Common myeloid progenitor, CD34-positive (primary cell): ENCODE data around the gene RRP15.

Experiments used
- CTCF ChIA-PET: fragments of 350-600 bp; sonication (Branson Sonifier 250); formaldehyde crosslinking; loops from one replicate; lab custom pipeline; 2021; ENCODE audit warnings: antibody characterized with exemption; lab: Charles Lee
- POLR2A ChIA-PET: fragments of 350-600 bp; sonication (Branson Sonifier 250); formaldehyde crosslinking; loops from one replicate; lab custom pipeline; 2021; ENCODE audit warnings: antibody characterized with exemption; lab: Charles Lee
- DNase-seq, 3 donors: peaks; one replicate each; pipeline versions ENCODE4 v3.0.0 to v3.0.0-alpha.2; 2013
- H3K27ac ChIP-seq, 2 experiments: 1 replicate in 1 of 2; 2 replicates in 1 of 2; pipeline ENCODE4 v1.7.0; 2013; ENCODE audit warnings: inconsistent platforms in 2 of 2, low read length in 2 of 2, mild to moderate bottlenecking in 2 of 2, low read depth in 1 of 2, moderate library complexity in 1 of 2; ENCODE audit not compliant: severe bottlenecking in 2 of 2, insufficient read depth in 1 of 2, poor library complexity in 1 of 2
- H3K27me3 ChIP-seq, 5 experiments: replicated peaks in 2 of 5; 1 replicate in 3 of 5; 2 replicates in 2 of 5; pipeline versions ENCODE4 v1.6.1 to v1.7.0; 2013; ENCODE audit warnings: low read length in 4 of 5, mild to moderate bottlenecking in 2 of 5, moderate library complexity in 2 of 5, inconsistent platforms in 1 of 5; ENCODE audit not compliant: insufficient read depth in 5 of 5, control insufficient read depth in 4 of 5
- H3K36me3 ChIP-seq, 4 experiments: 1 replicate in 2 of 4; 2 replicates in 2 of 4; pipeline versions ENCODE4 v1.6.1 to v1.7.0; 2013; ENCODE audit warnings: low read length in 3 of 4, control low read depth in 1 of 4, mild to moderate bottlenecking in 1 of 4; ENCODE audit not compliant: control insufficient read depth in 4 of 4, insufficient read depth in 4 of 4
- H3K4me1 ChIP-seq, 4 experiments: 1 replicate in 3 of 4; 2 replicates in 1 of 4; pipeline versions ENCODE4 v1.6.1 to v1.7.1; 2013; ENCODE audit warnings: low read length in 3 of 4, mild to moderate bottlenecking in 3 of 4, control low read depth in 1 of 4, inconsistent platforms in 1 of 4, moderate library complexity in 1 of 4; ENCODE audit not compliant: control insufficient read depth in 4 of 4, insufficient read depth in 4 of 4; ENCODE audit errors: control extremely low read depth in 1 of 4
- H3K4me3 ChIP-seq, 7 experiments: 1 replicate in 4 of 7; 2 replicates in 3 of 7; pipeline versions ENCODE4 v1.5.1 to v1.7.0; 2013; ENCODE audit warnings: mild to moderate bottlenecking in 7 of 7, low read length in 6 of 7, moderate library complexity in 6 of 7, inconsistent platforms in 2 of 7, low read depth in 2 of 7, control low read depth in 1 of 7; ENCODE audit not compliant: insufficient read depth in 4 of 7, control insufficient read depth in 1 of 7; ENCODE audit errors: extremely low read depth in 1 of 7
- H3K9me3 ChIP-seq, 5 experiments: 1 replicate in 4 of 5; 2 replicates in 1 of 5; pipeline versions ENCODE4 v1.6.1 to v1.7.1; 2013; ENCODE audit warnings: low read length in 4 of 5, mild to moderate bottlenecking in 2 of 5, inconsistent platforms in 1 of 5, low read depth in 1 of 5, moderate library complexity in 1 of 5; ENCODE audit not compliant: control insufficient read depth in 4 of 5, insufficient read depth in 2 of 5; ENCODE audit errors: control extremely low read depth in 1 of 5
- WGBS: methylation state at CpG from one replicate; pipeline ENCODE4 v1.1.5; 2013; ENCODE audit not compliant: insufficient coverage; 5-methylcytosine and 5-hydroxymethylcytosine counted together

The RRP15 gene

GRCh38 chr1:218272366-218272765, 12.7 kb upstream of the RRP15 start:
- H3K4me3 ChIP-seq = no peak overlapping the region
- DNase-seq = no peak
- peaks cover 0 to 4% (median 0%) of the 10 kb centered on the region in 5 experiments for H3K27me3 ChIP-seq
- POLR2A ChIA-PET = no interaction called here
- no peaks in the 10 kb centered on the region for H3K9me3 ChIP-seq
- H3K4me1 ChIP-seq = peaks cover 0 to 10% (median 3%) of the 10 kb centered on the region in 4 experiments
- no peak overlapping the region for H3K27ac ChIP-seq
- CTCF ChIA-PET = interaction anchor here (0.7 kb wide), 1 partner anchor 12 kb away, joined by 3 read pairs; no protein-coding TSS in a partner anchor
- 100% methylated on average over 6 of the region's 6 CpGs for WGBS
- H3K36me3 ChIP-seq = no peaks in the 10 kb centered on the region

- no peak overlapping the region for H3K4me3 ChIP-seq
- WGBS = 66% methylated on average over 3 of the region's 3 CpGs
- H3K4me1 ChIP-seq = peaks cover 0 to 10% (median 3%) of the 10 kb centered on the region in 4 experiments
- no peaks in the 10 kb centered on the region for H3K36me3 ChIP-seq
- no peak overlapping the region for H3K27ac ChIP-seq
- H3K27me3 ChIP-seq = peaks cover 0 to 4% (median 0%) of the 10 kb centered on the region in 5 experiments
- POLR2A ChIA-PET = no interaction called here
- H3K9me3 ChIP-seq = no peaks in the 10 kb centered on the region
- peak in 2 of 3 donors; percentile 36 to 51 for DNase-seq
- CTCF ChIA-PET = interaction anchor here (0.9 to 1.3 kb wide), 3 partner anchors 11 to 25 kb away, joined by 3 read pairs; partner anchors contain the start of gene RRP15
Measured at GRCh38 chr1:218273762-218274479, 11.2 kb upstream of the RRP15 start.

GRCh38 chr1:218274511-218274910, 10.6 kb upstream of the RRP15 start:
- Histone ChIP-seq H3K27ac (no peak overlapping the region), H3K9me3 (no peaks in the 10 kb centered on the region), H3K27me3 (peaks cover 0 to 4% (median 0%) of the 10 kb centered on the region in 5 experiments), H3K36me3 (no peaks in the 10 kb centered on the region), H3K4me3 (no peak overlapping the region), H3K4me1 (peaks cover 0 to 10% (median 3%) of the 10 kb centered on the region in 4 experiments)
- ChIA-PET CTCF (interaction anchor here (1.1 to 1.3 kb wide), 2 partner anchors 10 to 24 kb away, joined by 3 read pairs; partner anchors contain the start of gene RRP15), POLR2A (no interaction called here)
- WGBS = no CpG with 5 or more reads among the region's 2 CpGs
- no peak for DNase-seq

- H3K4me3 ChIP-seq = no peak overlapping the region
- 100% methylated on average over 1 of the region's 2 CpGs for WGBS
Measured at GRCh38 chr1:218275823-218276222, 9.3 kb upstream of the RRP15 start.

GRCh38 chr1:218281285-218281684, 3.8 kb upstream of the RRP15 start:
- WGBS = 89% methylated on average over 3 of the region's 4 CpGs
- ChIA-PET CTCF (interaction anchor here (1.2 kb wide), 1 partner anchor 33 kb away, joined by 3 read pairs; no protein-coding TSS in a partner anchor), POLR2A (no interaction called here)
- Histone ChIP-seq H3K4me3 (no peak overlapping the region), H3K27ac (no peak overlapping the region), H3K4me1 (peaks cover 9 to 19% (median 11%) of the 10 kb centered on the region in 4 experiments), H3K36me3 (no peaks in the 10 kb centered on the region), H3K27me3 (peaks cover 0 to 2% (median 0%) of the 10 kb centered on the region in 5 experiments), H3K9me3 (peaks cover 0 to 5% (median 4%) of the 10 kb centered on the region in 5 experiments)
- DNase-seq = no peak

More at GRCh38 chr1:218275823-218276222, 9.3 kb upstream of the RRP15 start:
- ChIA-PET POLR2A (no interaction called here), CTCF (interaction anchor here (0.6 to 1.5 kb wide), 3 partner anchors 9 to 1691 kb away, joined by 3 to 7 read pairs (median 4); partner anchors contain the start of gene RRP15)
- Histone ChIP-seq H3K9me3 (peaks cover 0 to under 1% (median 0%) of the 10 kb centered on the region in 5 experiments), H3K36me3 (no peaks in the 10 kb centered on the region), H3K27ac (no peak overlapping the region), H3K4me1 (peaks cover 0 to 10% (median 3%) of the 10 kb centered on the region in 4 experiments), H3K27me3 (peaks cover 0 to under 1% (median 0%) of the 10 kb centered on the region in 5 experiments)
- no peak for DNase-seq

- no peak for DNase-seq
- Histone ChIP-seq H3K4me1 (peaks cover 10 to 25% (median 15%) of the 10 kb centered on the region in 4 experiments), H3K36me3 (no peaks in the 10 kb centered on the region), H3K27ac (peak overlapping the region; percentile 74 to 90), H3K4me3 (peak overlapping the region; percentile 73 to 99 (median 89)), H3K27me3 (peaks cover 0 to 2% (median 0%) of the 10 kb centered on the region in 5 experiments), H3K9me3 (peaks cover 0 to 5% (median 4%) of the 10 kb centered on the region in 5 experiments)
- POLR2A ChIA-PET = no interaction called here
- CTCF ChIA-PET = interaction anchor here (0.9 to 2.1 kb wide), 6 partner anchors 8 to 58 kb away, joined by 3 to 10 read pairs (median 4); no protein-coding TSS in a partner anchor
- WGBS = 13% methylated on average over 19 of the region's 26 CpGs
Measured at GRCh38 chr1:218284377-218284916, 646 bp upstream of the RRP15 start.
